Naive thymus-derived CD4-positive, alpha-beta T cell (primary cell): ENCODE data around the gene INPP5A. TPM values are rescaled to one million over a fixed set of nuclear protein-coding genes. Genes with fewer than 3 reads are reported as not detected.
"Not testable (repeated sequence)": the region's sequence is repeated elsewhere in the genome, so short reads cannot be mapped to it uniquely, and the experiment has no call there.

Experiments used
- ATAC-seq: fragments of 150-1000 bp; cut with Tn5 transposase; 2 replicates; pipeline ENCODE4 v1.10.0; 2021; ENCODE audit warnings: mild to moderate bottlenecking, moderate library complexity
- CTCF ChIA-PET: fragments of 350-600 bp; sonication (Branson Sonifier 250); formaldehyde crosslinking; loops from one replicate; lab custom pipeline; 2021; ENCODE audit warnings: antibody characterized with exemption; lab: Charles Lee
- POLR2A ChIA-PET: fragments of 350-600 bp; sonication (Branson Sonifier 250); formaldehyde crosslinking; loops from one replicate; lab custom pipeline; 2021; ENCODE audit warnings: antibody characterized with exemption, inconsistent platforms; lab: Charles Lee
- DNase-seq, 9 donors: peaks; one replicate each; pipeline versions ENCODE4 v3.0.0 to v3.0.0-alpha.2; 2020 to 2022; ENCODE audit warnings: mixed read lengths in 1 of 9
- H3K27ac ChIP-seq: one replicate; pipeline ENCODE4 v1.7.0; 2013; ENCODE audit warnings: mild to moderate bottlenecking, low read depth, low read length, moderate library complexity
- H3K27me3 ChIP-seq, 2 donors: one replicate each; pipeline ENCODE4 v1.7.0; 2013; ENCODE audit warnings: low read length in 2 of 2, mild to moderate bottlenecking in 2 of 2, moderate library complexity in 2 of 2; ENCODE audit not compliant: control insufficient read depth in 2 of 2, insufficient read depth in 2 of 2
- H3K36me3 ChIP-seq, 3 experiments: 1 replicate in 2 of 3; 2 replicates in 1 of 3; pipeline ENCODE4 v1.7.0; 2013; ENCODE audit warnings: low read length in 3 of 3, mild to moderate bottlenecking in 3 of 3, moderate library complexity in 1 of 3; ENCODE audit not compliant: insufficient read depth in 3 of 3, control insufficient read depth in 2 of 3
- H3K4me1 ChIP-seq, 2 donors: one replicate each; pipeline ENCODE4 v1.7.0; 2013; ENCODE audit warnings: low read length in 2 of 2, mild to moderate bottlenecking in 2 of 2, moderate library complexity in 1 of 2; ENCODE audit not compliant: control insufficient read depth in 2 of 2, insufficient read depth in 2 of 2
- H3K4me3 ChIP-seq: 2 replicates; pipeline ENCODE4 v1.7.0; 2013; ENCODE audit warnings: mild to moderate bottlenecking, low read length
- H3K9me3 ChIP-seq, 3 experiments: 1 replicate in 2 of 3; 2 replicates in 1 of 3; pipeline ENCODE4 v1.7.0; 2013; ENCODE audit warnings: low read length in 3 of 3; ENCODE audit not compliant: control insufficient read depth in 2 of 3
- H3K27ac Mint-ChIP-seq, 9 donors: one replicate each; pipeline ENCODE4 v1.8.0; 2020 to 2022; ENCODE audit warnings: mixed read lengths in 9 of 9, mild to moderate bottlenecking in 8 of 9, moderate library complexity in 5 of 9, inconsistent platforms in 2 of 9
- H3K27me3 Mint-ChIP-seq, 5 donors: one replicate each; pipeline ENCODE4 v1.8.0; 2021 to 2022; ENCODE audit warnings: mixed read lengths in 5 of 5, mild to moderate bottlenecking in 1 of 5
- H3K36me3 Mint-ChIP-seq, 5 donors: one replicate each; pipeline ENCODE4 v1.8.0; 2020 to 2022; ENCODE audit warnings: mixed read lengths in 5 of 5, mild to moderate bottlenecking in 3 of 5, inconsistent platforms in 1 of 5
- H3K4me1 Mint-ChIP-seq, 7 donors: one replicate each; pipeline ENCODE4 v1.8.0; 2020 to 2022; ENCODE audit warnings: mixed read lengths in 7 of 7, mild to moderate bottlenecking in 3 of 7, inconsistent platforms in 1 of 7
- H3K4me3 Mint-ChIP-seq, 10 donors: one replicate each; pipeline ENCODE4 v1.8.0; 2020 to 2022; ENCODE audit warnings: mild to moderate bottlenecking in 10 of 10, mixed read lengths in 10 of 10, moderate library complexity in 6 of 10, inconsistent platforms in 2 of 10
- H3K9me3 Mint-ChIP-seq, 11 donors: one replicate each; pipeline ENCODE4 v1.8.0; 2020 to 2022; ENCODE audit warnings: mixed read lengths in 11 of 11, mild to moderate bottlenecking in 4 of 11, inconsistent platforms in 1 of 11, moderate library complexity in 1 of 11
- intact Hi-C, 2 donors: fragments of 100-400 bp; cut with micrococcal nuclease; formaldehyde crosslinking; loops; one replicate each; pipeline ENCODE4 v1.15.1; 2023
- polyA plus RNA-seq, 2 donors: library from polyadenylated mRNA; unstranded; fragments of 300-500 nt; fragmentation: Illumina TruSeq; gene quantifications; one replicate each; pipeline ENCODE4 v1.2.3, GENCODE V29; 2021
- total RNA-seq, 6 experiments: library from RNA in 5 of 6; stranded (reverse) in 5 of 6; gene quantifications; 1 replicate in 5 of 6; 2 replicates in 1 of 6; pipeline ENCODE4 v1.2.3 and lab custom pipeline; 2021 to 2026

Gene INPP5A
- total and polyA plus RNA-seq, 7 experiments from 2014 or later, result 0.97 to 30.7 (median 25.0) TPM

- DNase-seq, result no peak
- Histone ChIP-seq H3K9me3 (peaks cover 0 to under 1% (median 0%) of the 10 kb centered on the region in 3 experiments), H3K4me3 (no peak overlapping the region), H3K36me3 (no peaks in the 10 kb centered on the region), H3K27ac (no peak overlapping the region), H3K27me3 (no peaks in the 10 kb centered on the region), H3K4me1 (no peaks in the 10 kb centered on the region)
- ChIA-PET CTCF (no interaction called here), POLR2A (no interaction called here)
- Mint-ChIP-seq H3K27me3 (peaks cover 0 to 7% (median 0%) of the 10 kb centered on the region in 5 donors), H3K36me3 (no peaks in the 10 kb centered on the region), H3K9me3 (peaks cover 0 to 2% (median 0%) of the 10 kb centered on the region in 11 donors), H3K4me3 (no peak overlapping the region), H3K27ac (no peak overlapping the region), H3K4me1 (no peaks in the 10 kb centered on the region)
- no peak for ATAC-seq
- intact Hi-C loops, result loop anchor here in 1 of 2 donors (10.0 kb wide), 1 partner anchor 142 kb away; no protein-coding TSS in a partner anchor
Observed at GRCh38 chr10:132796846-132797245, 259.3 kb downstream of the INPP5A start.

- H3K4me3 Mint-ChIP-seq, H3K27me3 Mint-ChIP-seq, H3K4me1 Mint-ChIP-seq, CTCF ChIA-PET, H3K36me3 ChIP-seq, POLR2A ChIA-PET, DNase-seq, H3K27me3 ChIP-seq, ATAC-seq, H3K9me3 ChIP-seq, H3K4me1 ChIP-seq, H3K36me3 Mint-ChIP-seq, H3K27ac Mint-ChIP-seq, H3K27ac ChIP-seq, H3K9me3 Mint-ChIP-seq, H3K4me3 ChIP-seq: not testable (repeated sequence)
- intact Hi-C loops, result loop anchor here in 1 of 2 donors (10.0 kb wide), 1 partner anchor 143 kb away; no protein-coding TSS in a partner anchor
Observed at GRCh38 chr10:132797986-132798385, 260.4 kb downstream of the INPP5A start.

GRCh38 chr10:132798403-132798802 lies 260.8 kb downstream of the INPP5A start:
- no peak for DNase-seq
- Histone ChIP-seq H3K9me3 (peaks cover 0 to 4% (median 0%) of the 10 kb centered on the region in 3 experiments), H3K4me1 (no peaks in the 10 kb centered on the region), H3K27me3 (no peaks in the 10 kb centered on the region), H3K27ac (no peak overlapping the region), H3K4me3 (no peak overlapping the region), H3K36me3 (no peaks in the 10 kb centered on the region)
- POLR2A ChIA-PET, result no interaction called here
- peaks cover 0 to 4% (median 0%) of the 10 kb centered on the region in 5 donors for H3K27me3 Mint-ChIP-seq
- no peak overlapping the region for H3K27ac Mint-ChIP-seq
- peak overlapping the region in 1 of 10 donors; percentile 16 for H3K4me3 Mint-ChIP-seq
- ATAC-seq, result no peak
- H3K9me3 Mint-ChIP-seq, result peaks cover 0 to 2% (median 0%) of the 10 kb centered on the region in 11 donors
- no peaks in the 10 kb centered on the region for H3K4me1 Mint-ChIP-seq
- CTCF ChIA-PET, result no interaction called here
- no peaks in the 10 kb centered on the region for H3K36me3 Mint-ChIP-seq
- intact Hi-C loops, result loop anchor here in 1 of 2 donors (10.0 kb wide), 1 partner anchor 144 kb away; no protein-coding TSS in a partner anchor

GRCh38 chr10:132798876-132799275 lies 261.3 kb downstream of the INPP5A start:
- peaks cover 0 to 3% (median 0%) of the 10 kb centered on the region in 5 donors for H3K27me3 Mint-ChIP-seq
- H3K36me3 Mint-ChIP-seq, result no peaks in the 10 kb centered on the region
- Histone ChIP-seq H3K27me3 (no peaks in the 10 kb centered on the region), H3K36me3 (no peaks in the 10 kb centered on the region), H3K27ac (no peak overlapping the region), H3K4me1 (no peaks in the 10 kb centered on the region), H3K9me3 (peaks cover 0 to 4% (median 0%) of the 10 kb centered on the region in 3 experiments), H3K4me3 (no peak overlapping the region)
- POLR2A ChIA-PET, result no interaction called here
- intact Hi-C loops, result loop anchor here in 1 of 2 donors (10.0 kb wide), 1 partner anchor 144 kb away; no protein-coding TSS in a partner anchor
- no peak overlapping the region for H3K27ac Mint-ChIP-seq
- H3K4me1 Mint-ChIP-seq, result no peaks in the 10 kb centered on the region
- CTCF ChIA-PET, result no interaction called here
- no peak overlapping the region for H3K4me3 Mint-ChIP-seq
- peaks cover 0 to 2% (median 0%) of the 10 kb centered on the region in 11 donors for H3K9me3 Mint-ChIP-seq
- no peak for DNase-seq
- no peak for ATAC-seq

- Histone ChIP-seq H3K9me3 (peaks cover 0 to 4% (median 0%) of the 10 kb centered on the region in 3 experiments), H3K27me3 (no peaks in the 10 kb centered on the region), H3K36me3 (no peaks in the 10 kb centered on the region), H3K27ac (no peak overlapping the region), H3K4me1 (no peaks in the 10 kb centered on the region), H3K4me3 (no peak overlapping the region)
- peaks cover 0 to 7% (median 0%) of the 10 kb centered on the region in 5 donors for H3K27me3 Mint-ChIP-seq
- H3K4me1 Mint-ChIP-seq, result no peaks in the 10 kb centered on the region
- H3K36me3 Mint-ChIP-seq, result no peaks in the 10 kb centered on the region
- H3K27ac Mint-ChIP-seq, result no peak overlapping the region
- ChIA-PET POLR2A (no interaction called here), CTCF (no interaction called here)
- ATAC-seq (no peak), DNase-seq (no peak)
- no peak overlapping the region for H3K4me3 Mint-ChIP-seq
- peaks cover 0 to 2% (median 0%) of the 10 kb centered on the region in 11 donors for H3K9me3 Mint-ChIP-seq
- intact Hi-C loops, result loop anchor here in 1 of 2 donors (10.0 kb wide), 1 partner anchor 145 kb away; no protein-coding TSS in a partner anchor
Observed at GRCh38 chr10:132799865-132800264, 262.3 kb downstream of the INPP5A start.

- peaks cover 0 to 4% (median 0%) of the 10 kb centered on the region in 3 experiments for H3K9me3 ChIP-seq
- no peak overlapping the region for H3K27ac ChIP-seq
- H3K27me3 ChIP-seq, result no peaks in the 10 kb centered on the region
- no peak overlapping the region for H3K4me3 ChIP-seq
- H3K36me3 Mint-ChIP-seq, result no peaks in the 10 kb centered on the region
- H3K36me3 ChIP-seq, result no peaks in the 10 kb centered on the region
- no peaks in the 10 kb centered on the region for H3K4me1 Mint-ChIP-seq
- peaks cover 0 to 7% (median 0%) of the 10 kb centered on the region in 5 donors for H3K27me3 Mint-ChIP-seq
- no peak for ATAC-seq
- H3K9me3 Mint-ChIP-seq, result peaks cover 0 to 1% (median 0%) of the 10 kb centered on the region in 11 donors
- intact Hi-C loops, result no loop called here
- H3K4me3 Mint-ChIP-seq, result no peak overlapping the region
- POLR2A ChIA-PET, result no interaction called here
- H3K4me1 ChIP-seq, result no peaks in the 10 kb centered on the region
- H3K27ac Mint-ChIP-seq, result no peak overlapping the region
- CTCF ChIA-PET, result no interaction called here
- no peak for DNase-seq
Observed at GRCh38 chr10:132802048-132802447, 264.5 kb downstream of the INPP5A start.
